T1000 (cell line): ENCODE results near the gene RXRA.
A peak's percentile ranks its signal among the peaks of the same experiment; 100 is the strongest.

ENCODE experiments used
- DNase-seq: peaks from one replicate; lab custom pipeline; 2025; ENCODE audit warnings: mixed read lengths; lab: John Stamatoyannopoulos, UW

RXRA gene

GRCh38 chr9:134400283-134400682, 74.0 kb downstream of the RXRA start:
- no peak for DNase-seq

- DNase-seq = no peak
Observed at GRCh38 chr9:134401391-134401790, 75.1 kb downstream of the RXRA start.

- DNase-seq = no peak
Observed at GRCh38 chr9:134402182-134402581, 75.9 kb downstream of the RXRA start.

- DNase-seq = no peak
Observed at GRCh38 chr9:134403292-134403681, 77.0 kb downstream of the RXRA start.

GRCh38 chr9:134403682-134404301, 77.5 kb downstream of the RXRA start:
- DNase-seq = no peak

- no peak for DNase-seq
Observed at GRCh38 chr9:134404376-134405358, 78.4 kb downstream of the RXRA start.

- no peak for DNase-seq
Observed at GRCh38 chr9:134405527-134405926, 79.3 kb downstream of the RXRA start.

GRCh38 chr9:134406366-134407120, 80.3 kb downstream of the RXRA start:
- DNase-seq = no peak

- peak; percentile 70 for DNase-seq
Observed at GRCh38 chr9:134407121-134407779, 81.0 kb downstream of the RXRA start.

GRCh38 chr9:134408389-134408788, 82.1 kb downstream of the RXRA start:
- no peak for DNase-seq

GRCh38 chr9:134408939-134409737, 82.9 kb downstream of the RXRA start:
- DNase-seq = no peak

- DNase-seq = no peak
Observed at GRCh38 chr9:134410071-134410834, 84.0 kb downstream of the RXRA start.

- no peak for DNase-seq
Observed at GRCh38 chr9:134410835-134411217, 84.6 kb downstream of the RXRA start.

GRCh38 chr9:134411440-134412297, 85.4 kb downstream of the RXRA start:
- DNase-seq = no peak

GRCh38 chr9:134412298-134412711, 86.0 kb downstream of the RXRA start:
- DNase-seq = no peak

- no peak for DNase-seq
Observed at GRCh38 chr9:134413112-134413715, 87.0 kb downstream of the RXRA start.

GRCh38 chr9:134413890-134414623, 87.8 kb downstream of the RXRA start:
- peak; percentile 66 for DNase-seq

GRCh38 chr9:134414900-134415425, 88.7 kb downstream of the RXRA start:
- DNase-seq = no peak
